Measurements from ENCODE around the gene CPNE1. TPM values are rescaled to one million over a fixed set of nuclear protein-coding genes. Genes with fewer than 3 reads are reported as not detected.
A peak's percentile ranks its signal among the peaks of the same experiment; 100 is the strongest.

The CPNE1 gene
- total and polyA plus RNA-seq, 2 of the 8 experiments (the other 6 are each of a cell fraction or from before 2014, with no cell fraction given) = 294 to 346 TPM

DNA sequence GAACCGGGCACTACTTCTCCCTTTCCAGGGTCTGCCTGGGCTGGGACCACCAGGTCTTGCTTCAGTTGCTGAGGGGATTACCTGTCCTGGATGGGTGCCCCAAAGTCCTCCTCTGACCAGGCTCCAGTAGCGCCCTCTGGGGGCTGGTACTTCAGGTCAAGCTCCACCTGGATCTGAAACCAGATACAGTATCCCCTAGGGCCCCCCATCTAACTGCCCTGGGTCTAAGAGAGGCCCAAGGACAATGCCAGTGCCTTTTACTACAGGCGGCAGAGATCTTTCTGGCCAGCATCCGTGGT lies 60.3 kb downstream of the CPNE1 start:
- ChIA-PET POLR2A (ENCODE audit: partially characterized antibody) (interaction anchor here (0.6 to 2.9 kb wide), 7 partner anchors 10 to 62 kb away, joined by 3 to 14 read pairs (median 6); partner anchors contain the start of genes ERGIC3 and SPAG4), CTCF (ENCODE audit: partially characterized antibody) (interaction anchor here (0.6 to 8.3 kb wide), 19 partner anchors 9 to 292 kb away, joined by 3 to 121 read pairs (median 5); partner anchors contain the start of genes ERGIC3 and SPAG4)
- Histone ChIP-seq H4K91ac (replicated peaks; ENCODE audit: insufficient read length, low read length) (no peak overlapping the region), H3K27me3 (replicated peaks in 1 of 4; ENCODE audit: control insufficient read depth in 3 of 4, extremely low read depth in 1 of 4, insufficient read depth in 3 of 4, low read length in 3 of 4) (peaks cover 6 to 42% (median 33%) of the 10 kb centered on the region in 4 experiments), H4K20me1 (replicated peaks in 1 of 2; ENCODE audit: control insufficient read depth in 1 of 2, insufficient read depth in 2 of 2, low read length in 2 of 2) (no peaks in the 10 kb centered on the region), H3K4me1 (replicated peaks in 1 of 4; ENCODE audit: control insufficient read depth in 3 of 4, insufficient read depth in 4 of 4, low read length in 3 of 4) (peaks cover 0 to 14% (median 7%) of the 10 kb centered on the region in 4 experiments; a peak in 4 of 7 replicates), H4K8ac (ENCODE audit: extremely low read depth, insufficient read depth, low read length) (no peak overlapping the region), H3K56ac (replicated peaks; ENCODE audit: insufficient read length, low read depth, low read length) (no peak overlapping the region), H3K4me2 (ENCODE audit: insufficient read depth in 1 of 2, low read depth in 2 of 2, low read length in 2 of 2) (no peak overlapping the region), H3K9me3 (ENCODE audit: insufficient read depth in 2 of 2, low read depth in 1 of 2, low read length in 1 of 2) (no peaks in the 10 kb centered on the region), H3K79me1 (ENCODE audit: low read depth, low read length) (no peaks in the 10 kb centered on the region), H3K4me3 (ENCODE audit: extremely low read depth in 1 of 4, insufficient read depth in 2 of 4, low read depth in 3 of 4, low read length in 4 of 4) (no peak overlapping the region), H2BK15ac (ENCODE audit: low read length) (no peak overlapping the region), H3K9ac (replicated peaks in 1 of 4; ENCODE audit: extremely low read depth in 1 of 4, low read depth in 3 of 4, low read length in 3 of 4) (no peak overlapping the region), H3K14ac (ENCODE audit: insufficient read length) (no peak overlapping the region), H3K23me2 (ENCODE audit: low read depth, low read length) (peaks cover 11% of the 10 kb centered on the region; the same call in 1 of the 2 replicates), H2AK5ac (ENCODE audit: low read depth, low read length) (no peak overlapping the region), H3K36me3 (ENCODE audit: control insufficient read depth in 2 of 4, insufficient read depth in 4 of 4, low read length in 3 of 4) (no peaks in the 10 kb centered on the region), H3K27ac (ENCODE audit: low read depth, low read length) (no peak overlapping the region), H3K79me2 (ENCODE audit: control insufficient read depth in 1 of 2, insufficient read depth in 2 of 2, low read length in 2 of 2) (no peaks in the 10 kb centered on the region), H4K5ac (ENCODE audit: insufficient read length, low read depth, low read length) (no peak overlapping the region), H3K4ac (replicated peaks; ENCODE audit: insufficient read length, low read depth, low read length) (no peak overlapping the region), H2BK12ac (ENCODE audit: low read depth, low read length) (no peak overlapping the region), H2AFZ (ENCODE audit: low read length) (no peak overlapping the region), H2BK20ac (ENCODE audit: low read length) (no peak overlapping the region), H3K18ac (ENCODE audit: extremely low read depth, low read length) (no peak overlapping the region), H3K23ac (ENCODE audit: insufficient read length) (no peak overlapping the region), H2BK5ac (ENCODE audit: low read depth, low read length) (no peak overlapping the region), H2BK120ac (replicated peaks; ENCODE audit: low read depth, low read length) (no peak overlapping the region)
- FAIRE-seq (no peak), DNase-seq (ENCODE audit: low read depth in 1 of 2, low spot score in 2 of 2) (peak in 1 of 2 experiments; percentile 86)
- WGBS, 2 experiments (ENCODE audit: extremely low coverage in 1 of 2, insufficient coverage in 1 of 2, insufficient read length in 1 of 2, insufficient replicate concordance in 2 of 2, low coverage in 1 of 2, low lambda C conversion rate in 2 of 2, missing lambda C conversion rate in 1 of 2) = 45% methylated on average over 4 of the region's 4 CpGs; no CpG with 5 or more reads in 1 of the 2 experiments
- TF ChIP-seq CBX8 (IDR thresholded peaks at IDR 0.05; ENCODE audit: borderline replicate concordance, low read depth, low read length) (no peak), RXRA (IDR thresholded peaks at IDR 0.05; ENCODE audit: insufficient read depth, low read depth, low read length) (no peak), FOSL1 (IDR thresholded peaks at IDR 0.05; ENCODE audit: insufficient read depth, low read depth, low read length) (no peak), TEAD4 (IDR thresholded peaks at IDR 0.05; ENCODE audit: low read depth, low read length) (no peak), CBX5 (IDR thresholded peaks at IDR 0.05; ENCODE audit: low read depth, low read length) (no peak), SP4 (IDR thresholded peaks at IDR 0.05; ENCODE audit: low read length) (no peak), KDM1A (IDR thresholded peaks at IDR 0.05; ENCODE audit: borderline replicate concordance, low read length) (no peak), TBP (IDR thresholded peaks at IDR 0.05; ENCODE audit: low read depth, low read length) (no peak), JUND (IDR thresholded peaks at IDR 0.05; ENCODE audit: low read length) (no peak), RNF2 (IDR thresholded peaks at IDR 0.05; ENCODE audit: borderline replicate concordance, low read depth, low read length, missing control alignments, poor library complexity, severe bottlenecking) (no peak), SIN3A (conservative IDR thresholded peaks at IDR 0.05 in 1 of 2, IDR thresholded peaks at IDR 0.05 in 1 of 2; ENCODE audit: low read depth in 1 of 2, low read length in 2 of 2) (no peak), CEBPB (IDR thresholded peaks at IDR 0.05; ENCODE audit: low read depth, low read length) (no peak), POLR2A (IDR thresholded peaks at IDR 0.05; ENCODE audit: control extremely low read depth in 1 of 2, low read depth in 2 of 2, low read length in 2 of 2) (no peak), NANOG (IDR thresholded peaks at IDR 0.05; ENCODE audit: insufficient read depth, low read depth, low read length, poor library complexity, severe bottlenecking) (no peak)
- TF ChIP-seq, protein P1, sequence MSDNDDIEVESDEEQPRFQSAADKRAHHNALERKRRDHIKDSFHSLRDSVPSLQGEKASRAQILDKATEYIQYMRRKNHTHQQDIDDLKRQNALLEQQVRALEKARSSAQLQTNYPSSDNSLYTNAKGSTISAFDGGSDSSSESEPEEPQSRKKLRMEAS (IDR thresholded peaks at IDR 0.05) = no peak
